Peyer's patch (tissue), 4 donors: Measurements from ENCODE around the gene MSN.

Source experiments
- POLR2A ChIP-seq, 2 donors: fragments of 450-650 bp; IDR thresholded peaks; one replicate each; pipeline ENCODE4 v1.5.1; 2017; ENCODE audit warnings: antibody characterized with exemption in 2 of 2, mild to moderate bottlenecking in 2 of 2, moderate library complexity in 2 of 2
- TF ChIP-seq, protein P1 (sequence below), 6 experiments: fragments of 450-650 bp in 4 of 6; fragments of 200-600 bp in 2 of 6; sonication (generic) in 1 of 6; IDR thresholded peaks; one replicate each; pipeline ENCODE4 v1.5.1; 2017 to 2019; ENCODE audit warnings: antibody characterized with exemption in 6 of 6, mild to moderate bottlenecking in 3 of 6, moderate library complexity in 1 of 6

DNA sequence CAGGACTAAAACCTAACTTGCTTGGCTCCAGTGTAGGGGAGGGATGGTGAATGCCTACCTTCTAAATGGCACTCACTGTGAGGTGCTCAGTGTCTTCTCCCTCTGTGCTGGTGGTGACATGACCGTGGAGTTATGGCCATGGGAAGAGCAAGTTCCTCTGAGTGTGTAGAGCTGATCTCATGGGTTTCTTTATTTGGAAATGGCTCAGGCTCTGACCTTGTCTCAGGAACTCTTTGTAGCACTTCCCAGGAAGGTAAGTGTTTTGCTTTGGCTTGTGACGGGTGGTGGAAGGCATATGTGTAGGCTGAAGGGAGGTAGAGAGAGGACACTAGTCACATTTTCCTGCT is 6.4 kb downstream of the MSN start:
- TF ChIP-seq, protein P1, sequence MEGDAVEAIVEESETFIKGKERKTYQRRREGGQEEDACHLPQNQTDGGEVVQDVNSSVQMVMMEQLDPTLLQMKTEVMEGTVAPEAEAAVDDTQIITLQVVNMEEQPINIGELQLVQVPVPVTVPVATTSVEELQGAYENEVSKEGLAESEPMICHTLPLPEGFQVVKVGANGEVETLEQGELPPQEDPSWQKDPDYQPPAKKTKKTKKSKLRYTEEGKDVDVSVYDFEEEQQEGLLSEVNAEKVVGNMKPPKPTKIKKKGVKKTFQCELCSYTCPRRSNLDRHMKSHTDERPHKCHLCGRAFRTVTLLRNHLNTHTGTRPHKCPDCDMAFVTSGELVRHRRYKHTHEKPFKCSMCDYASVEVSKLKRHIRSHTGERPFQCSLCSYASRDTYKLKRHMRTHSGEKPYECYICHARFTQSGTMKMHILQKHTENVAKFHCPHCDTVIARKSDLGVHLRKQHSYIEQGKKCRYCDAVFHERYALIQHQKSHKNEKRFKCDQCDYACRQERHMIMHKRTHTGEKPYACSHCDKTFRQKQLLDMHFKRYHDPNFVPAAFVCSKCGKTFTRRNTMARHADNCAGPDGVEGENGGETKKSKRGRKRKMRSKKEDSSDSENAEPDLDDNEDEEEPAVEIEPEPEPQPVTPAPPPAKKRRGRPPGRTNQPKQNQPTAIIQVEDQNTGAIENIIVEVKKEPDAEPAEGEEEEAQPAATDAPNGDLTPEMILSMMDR (IDR thresholded peaks at IDR 0.05), result no peak
- TF ChIP-seq POLR2A (IDR thresholded peaks at IDR 0.05), result no peak
